Ovary (tissue), 3 donors: Measurements from ENCODE around the gene INTS11.

Experiments used
- CTCF ChIP-seq, 3 donors: fragments of 450-650 bp in 2 of 3; fragments of 200-600 bp in 1 of 3; IDR thresholded peaks; one replicate each; pipeline versions ENCODE4 v1.5.1 to v1.8.0; 2016 to 2022; ENCODE audit warnings: antibody characterized with exemption in 3 of 3, mild to moderate bottlenecking in 1 of 3
- EP300 ChIP-seq: sonication (generic); formaldehyde crosslinking; IDR thresholded peaks from one replicate; pipeline ENCODE4 v1.6.1; 2017; ENCODE audit warnings: antibody characterized with exemption
- POLR2A ChIP-seq: fragments of 450-650 bp; IDR thresholded peaks from one replicate; pipeline ENCODE4 v1.6.1; 2017; ENCODE audit warnings: antibody characterized with exemption, mild to moderate bottlenecking, moderate library complexity
- donor health status: DM: no; HTN: no; CAD: no.

- TF ChIP-seq CTCF (IDR thresholded peaks at IDR 0.05) = no peak
- TF ChIP-seq EP300 = no peak
- no peak for TF ChIP-seq POLR2A
Measured at GRCh38 chr1:1278620-1279019, 45.8 kb downstream of the INTS11 start.
